Erythroblast (primary cell): ENCODE measurements around the gene ABCG2.

Experiments
- GATA1 ChIP-seq: IDR thresholded peaks from 2 replicates; pipeline ENCODE4 v1.6.1; 2011; ENCODE audit warnings: low read depth, mild to moderate bottlenecking, control low read depth, low read length, moderate library complexity
- POLR2A ChIP-seq: IDR thresholded peaks from 2 replicates; pipeline ENCODE4 v1.6.1; 2011; ENCODE audit warnings: mild to moderate bottlenecking, low read length

DNA sequence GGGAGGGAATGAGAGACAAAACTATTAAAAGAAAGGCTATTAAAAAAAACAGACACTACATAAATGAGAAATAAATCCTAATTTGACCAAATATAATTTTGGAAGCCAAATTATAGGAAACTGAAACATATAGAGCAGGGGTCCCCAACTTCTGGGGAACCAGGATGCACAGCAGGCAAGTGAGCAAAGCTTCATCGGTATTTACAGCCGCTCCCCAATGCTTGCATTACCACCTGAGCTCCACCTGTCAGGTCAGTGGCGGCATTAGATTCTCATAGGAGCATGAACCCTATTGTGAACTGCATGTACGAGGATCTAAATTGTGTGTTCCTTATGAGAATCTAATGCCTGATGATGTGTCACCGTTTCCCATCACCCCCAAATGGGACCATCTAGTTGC lies 28.4 kb downstream of the ABCG2 start:
- TF ChIP-seq POLR2A (no peak), GATA1 (no peak)
